ENCODE results near the gene AGA. TPM values are rescaled to one million over a fixed set of nuclear protein-coding genes. Genes with fewer than 3 reads are reported as not detected.

Gene AGA
- total RNA-seq, result 10 to 100 TPM; 14.8 to 15.1 TPM

DNA sequence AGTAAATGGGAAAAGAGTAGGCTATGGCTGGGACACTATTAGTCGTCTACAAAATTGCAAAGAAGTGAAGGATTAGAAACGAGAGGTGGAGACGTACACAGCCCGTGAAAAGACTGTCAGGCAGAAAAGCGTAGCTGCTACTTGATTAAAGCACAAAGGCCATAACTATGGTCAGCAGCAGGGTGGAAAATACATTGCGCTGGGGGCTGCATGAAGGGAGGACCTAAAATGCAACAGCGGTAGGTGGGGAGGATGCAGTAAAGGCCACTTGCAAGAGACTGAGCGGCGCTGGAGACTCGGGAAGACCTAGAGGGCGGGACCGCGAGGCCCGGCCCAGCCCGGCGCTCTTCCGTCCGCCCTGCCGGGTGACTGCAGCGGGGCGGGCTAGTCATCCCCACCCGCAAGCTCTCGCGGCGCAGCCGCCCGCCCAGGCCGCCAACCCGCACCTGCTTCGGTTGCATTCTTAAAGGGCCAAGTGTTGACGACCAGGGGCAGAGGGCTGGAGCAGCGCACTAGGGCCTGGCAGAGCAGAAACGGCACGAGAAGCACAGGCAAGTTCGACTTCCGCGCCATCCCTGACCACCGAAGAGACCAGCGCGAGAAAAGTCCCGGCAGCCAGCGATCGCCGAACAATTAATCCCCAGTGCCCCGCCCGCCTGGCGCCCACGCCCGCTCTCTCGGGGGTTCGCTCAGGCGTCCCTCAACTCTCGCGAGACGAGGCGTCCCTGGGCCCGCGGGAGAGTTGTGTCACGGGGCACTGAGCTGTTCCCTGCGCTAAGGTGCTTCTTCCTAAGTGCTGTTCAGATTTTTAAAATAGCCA lies at the start of gene AGA:
Gene AGA, minus strand, starts transcription at position 635 of the 820 bp plus-strand sequence. Its CDS starts 62 bp downstream, at position 573.
- Mint-ChIP-seq H3K36me3 (peaks cover 3% of the 10 kb centered on the region), H3K4me1 (ENCODE audit: low read depth in 2 of 2) (peaks cover 17 to 19% of the 10 kb centered on the region in 2 donors), H3K4me3 (peak within 1 kb of the TSS; percentile 89), H3K27me3 (no peaks in the 10 kb centered on the region), H3K9me3 (no peaks in the 10 kb centered on the region), H3K27ac (peak within 1 kb of the TSS; percentile 85 to 94)
- ATAC-seq (peak; percentile 97 to 98), DNase-seq (ENCODE audit: low spot score) (peak; percentile 98)

DNA sequence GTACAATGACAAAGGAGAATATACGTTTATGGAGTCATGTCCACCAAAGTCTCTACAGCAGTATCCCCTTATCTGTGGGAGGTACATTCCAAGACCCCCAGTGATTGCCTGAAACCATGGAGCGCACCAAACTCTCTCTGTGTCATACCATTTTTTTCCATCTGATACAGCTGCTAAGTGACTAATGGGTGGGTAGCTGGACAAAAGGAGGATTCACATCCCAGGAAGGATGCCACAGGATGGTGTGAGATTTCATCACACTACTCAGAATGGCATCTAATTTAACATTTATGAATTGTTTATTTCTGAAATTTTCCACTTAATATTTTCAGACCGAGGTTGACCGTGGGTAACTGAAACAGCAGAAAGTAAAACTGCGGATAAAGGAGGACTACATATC lies 49.8 kb upstream of the AGA start:
- ATAC-seq (no peak), DNase-seq (ENCODE audit: low spot score) (no peak)
- Mint-ChIP-seq H3K9me3 (no peaks in the 10 kb centered on the region), H3K4me3 (no peak overlapping the region), H3K27ac (no peak overlapping the region), H3K4me1 (ENCODE audit: low read depth in 2 of 2) (no peaks in the 10 kb centered on the region), H3K27me3 (no peaks in the 10 kb centered on the region), H3K36me3 (no peaks in the 10 kb centered on the region)

DNA sequence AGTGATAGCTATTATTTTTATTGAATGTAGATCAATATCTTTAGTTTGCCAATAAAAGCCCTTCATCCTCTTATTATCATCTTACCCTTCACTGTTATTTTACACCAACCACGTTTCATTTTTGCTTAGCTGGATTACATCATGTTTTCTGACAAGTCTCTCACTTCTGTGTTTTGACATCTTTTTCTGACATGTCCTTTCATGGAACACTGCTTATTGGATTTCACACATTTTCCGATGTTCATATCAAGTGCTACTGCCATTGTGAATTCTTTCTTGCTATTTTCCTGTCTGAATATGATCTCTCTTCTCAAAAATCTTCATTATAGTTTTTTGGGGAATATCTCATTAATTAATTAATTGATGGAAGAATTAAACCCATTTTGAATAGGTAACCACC lies 48.5 kb upstream of the AGA start:
- ATAC-seq, result no peak
- H3K27me3 Mint-ChIP-seq, result no peaks in the 10 kb centered on the region
- DNase-seq (ENCODE audit: low spot score), result no peak
- H3K4me3 Mint-ChIP-seq, result no peak overlapping the region
- no peaks in the 10 kb centered on the region for H3K4me1 Mint-ChIP-seq (ENCODE audit: low read depth in 2 of 2)
- no peak overlapping the region for H3K27ac Mint-ChIP-seq
- H3K36me3 Mint-ChIP-seq, result no peaks in the 10 kb centered on the region
- H3K9me3 Mint-ChIP-seq, result no peaks in the 10 kb centered on the region

DNA sequence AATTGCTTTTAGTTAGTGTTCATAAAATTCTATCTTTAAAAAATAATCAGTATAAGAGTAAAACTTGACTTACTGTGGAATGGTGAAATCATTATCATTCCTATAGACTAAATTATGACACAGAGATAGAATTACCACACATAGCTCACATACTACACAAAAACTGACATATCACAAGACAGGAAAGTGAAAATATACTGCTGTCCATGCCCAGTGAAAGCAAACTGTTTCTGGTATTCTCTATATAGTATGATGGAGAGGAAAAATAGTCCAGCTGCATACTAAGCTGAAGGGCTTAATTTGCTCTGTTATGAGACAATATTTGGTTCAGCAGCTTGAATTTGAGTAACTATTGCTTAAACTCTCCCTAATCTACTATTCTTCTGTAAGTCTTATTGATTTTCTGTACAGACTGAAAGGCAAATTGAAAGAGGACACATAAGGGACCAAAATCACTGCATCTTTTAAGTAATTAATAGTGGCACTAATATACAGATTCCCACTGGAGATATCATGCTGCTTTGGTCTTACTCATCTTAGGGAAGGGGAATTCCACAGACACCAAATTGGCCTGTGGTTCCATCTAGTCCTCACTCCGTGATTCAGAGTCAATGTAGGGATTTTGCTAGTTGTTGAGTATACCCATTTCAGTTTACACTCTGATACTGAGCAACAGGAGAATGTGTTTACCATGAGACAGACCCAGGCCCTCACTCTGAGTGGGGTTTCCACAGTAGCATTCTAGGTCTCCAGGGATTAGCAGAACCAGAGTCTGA lies 47.4 kb upstream of the AGA start:
- DNase-seq (ENCODE audit: low spot score) (no peak), ATAC-seq (no peak)
- Mint-ChIP-seq H3K27ac (no peak overlapping the region), H3K4me3 (no peak overlapping the region), H3K27me3 (no peaks in the 10 kb centered on the region), H3K4me1 (ENCODE audit: low read depth in 2 of 2) (no peaks in the 10 kb centered on the region), H3K36me3 (no peaks in the 10 kb centered on the region), H3K9me3 (no peaks in the 10 kb centered on the region)

DNA sequence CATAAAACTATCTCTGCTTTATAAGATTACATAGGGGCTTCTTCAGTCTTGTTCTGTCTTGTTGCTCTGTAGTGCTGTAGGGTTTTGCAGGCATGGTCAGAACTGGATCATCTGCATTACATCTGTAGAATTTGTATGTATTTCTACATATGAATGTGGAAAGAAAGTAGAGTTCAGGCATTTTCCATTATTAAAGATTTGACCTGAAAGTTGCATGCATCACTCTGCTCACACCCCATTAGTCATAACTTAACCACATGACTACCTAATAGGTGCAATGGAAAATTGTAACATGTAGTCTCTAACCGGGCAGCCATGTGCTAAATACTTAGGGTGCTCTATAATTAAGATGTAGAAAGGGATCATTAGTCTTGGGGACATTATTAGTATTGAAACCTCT lies 45.7 kb upstream of the AGA start:
- Mint-ChIP-seq H3K9me3 (no peaks in the 10 kb centered on the region), H3K36me3 (no peaks in the 10 kb centered on the region), H3K27me3 (no peaks in the 10 kb centered on the region), H3K27ac (no peak overlapping the region), H3K4me1 (ENCODE audit: low read depth in 2 of 2) (no peaks in the 10 kb centered on the region), H3K4me3 (no peak overlapping the region)
- ATAC-seq (no peak), DNase-seq (ENCODE audit: low spot score) (no peak)

DNA sequence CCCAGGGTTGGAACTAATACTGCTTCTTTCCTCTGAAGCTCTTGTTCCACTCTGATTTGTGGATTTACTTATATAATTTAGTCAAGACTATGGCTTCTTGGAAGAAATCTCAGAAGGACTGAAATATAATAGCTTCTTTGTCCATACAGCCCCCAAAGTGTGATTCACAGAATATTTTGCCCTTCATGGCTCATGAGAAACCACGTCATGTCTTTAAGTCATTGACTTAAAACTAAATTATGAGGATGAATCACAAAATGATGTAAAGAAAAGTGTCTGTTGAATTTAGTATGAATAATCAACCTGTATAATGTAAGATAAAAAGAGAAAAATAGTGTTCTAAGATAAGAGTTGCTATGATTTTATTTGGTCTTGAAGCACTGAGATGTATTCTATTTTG lies 43.3 kb upstream of the AGA start:
- Mint-ChIP-seq H3K27me3 (no peaks in the 10 kb centered on the region), H3K9me3 (no peaks in the 10 kb centered on the region), H3K27ac (no peak overlapping the region), H3K4me3 (no peak overlapping the region), H3K4me1 (ENCODE audit: low read depth in 2 of 2) (no peaks in the 10 kb centered on the region), H3K36me3 (no peaks in the 10 kb centered on the region)
- DNase-seq (ENCODE audit: low spot score) (no peak), ATAC-seq (no peak)

DNA sequence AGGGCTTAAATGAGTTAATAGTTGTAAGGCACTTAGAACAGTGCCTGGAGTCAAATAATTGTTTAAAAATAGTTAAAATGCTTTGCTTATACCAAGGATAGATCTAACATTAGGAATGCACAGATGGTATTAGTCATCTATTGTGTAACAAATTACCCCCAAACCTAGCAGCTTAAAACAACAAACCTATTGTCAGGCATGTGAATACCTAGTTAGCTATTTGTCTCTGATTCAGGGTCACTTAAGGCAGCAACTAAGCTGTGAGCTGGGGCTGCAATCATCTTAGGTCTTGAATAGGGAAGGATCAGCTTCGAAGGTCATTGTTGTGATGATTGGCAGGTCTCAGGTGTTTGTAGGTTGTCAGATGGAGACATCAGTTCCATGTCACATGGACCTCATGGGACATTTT lies 42.4 kb upstream of the AGA start:
- no peak for ATAC-seq
- Mint-ChIP-seq H3K4me1 (ENCODE audit: low read depth in 2 of 2) (no peaks in the 10 kb centered on the region), H3K9me3 (no peaks in the 10 kb centered on the region), H3K27me3 (no peaks in the 10 kb centered on the region), H3K36me3 (no peaks in the 10 kb centered on the region), H3K4me3 (no peak overlapping the region), H3K27ac (no peak overlapping the region)
- DNase-seq (ENCODE audit: low spot score), result no peak

DNA sequence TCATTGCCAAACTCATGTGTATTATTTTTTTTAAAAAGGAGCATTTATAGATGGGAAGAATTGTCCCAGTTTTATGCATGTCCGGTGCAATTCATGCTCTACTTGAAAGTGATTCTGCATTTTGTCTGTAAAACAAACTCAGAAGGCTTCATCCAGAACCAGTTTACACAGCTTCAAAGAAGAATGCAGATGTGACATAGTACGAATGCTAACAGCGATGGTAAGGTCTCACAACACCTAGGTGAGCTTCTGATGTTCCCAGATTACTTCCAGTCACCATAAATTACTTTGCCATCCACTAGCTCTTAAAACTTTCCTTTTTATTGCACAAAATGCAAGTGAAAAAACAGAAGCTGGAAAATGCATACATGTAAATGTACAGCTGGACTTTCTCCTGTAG lies 41.5 kb upstream of the AGA start:
- H3K9me3 Mint-ChIP-seq, result no peaks in the 10 kb centered on the region

DNA sequence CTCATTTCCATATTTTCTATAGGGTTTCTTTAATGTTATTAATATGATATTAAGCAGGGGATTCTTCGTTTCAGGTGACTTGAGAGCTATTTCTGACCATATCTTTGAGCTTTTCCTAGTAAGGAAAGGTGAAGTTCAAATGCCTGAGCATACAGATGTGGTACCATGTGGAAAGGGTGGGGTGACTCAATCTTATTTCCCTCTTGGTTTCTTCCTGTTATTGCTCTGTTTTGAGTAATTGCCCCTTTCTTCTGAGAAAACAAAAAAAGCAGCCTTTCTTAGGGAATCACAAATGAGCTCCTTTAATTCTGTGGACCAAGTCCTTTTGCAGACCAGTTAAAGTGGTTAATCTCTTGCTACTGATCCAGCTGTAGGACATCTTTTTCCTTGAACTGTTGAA lies 41.0 kb upstream of the AGA start:
- Mint-ChIP-seq H3K9me3 (no peaks in the 10 kb centered on the region), H3K4me1 (ENCODE audit: low read depth in 2 of 2) (no peaks in the 10 kb centered on the region), H3K4me3 (no peak overlapping the region), H3K27me3 (no peaks in the 10 kb centered on the region), H3K27ac (no peak overlapping the region), H3K36me3 (no peaks in the 10 kb centered on the region)
- ATAC-seq (no peak), DNase-seq (ENCODE audit: low spot score) (no peak)

More for the DNA sequence above, 41.5 kb upstream of the AGA start:
- no peak for ATAC-seq
- H3K27ac Mint-ChIP-seq, result no peak overlapping the region
- H3K4me3 Mint-ChIP-seq, result no peak overlapping the region
- H3K36me3 Mint-ChIP-seq, result no peaks in the 10 kb centered on the region
- H3K4me1 Mint-ChIP-seq (ENCODE audit: low read depth in 2 of 2), result no peaks in the 10 kb centered on the region
- no peak for DNase-seq (ENCODE audit: low spot score)
- no peaks in the 10 kb centered on the region for H3K27me3 Mint-ChIP-seq

DNA sequence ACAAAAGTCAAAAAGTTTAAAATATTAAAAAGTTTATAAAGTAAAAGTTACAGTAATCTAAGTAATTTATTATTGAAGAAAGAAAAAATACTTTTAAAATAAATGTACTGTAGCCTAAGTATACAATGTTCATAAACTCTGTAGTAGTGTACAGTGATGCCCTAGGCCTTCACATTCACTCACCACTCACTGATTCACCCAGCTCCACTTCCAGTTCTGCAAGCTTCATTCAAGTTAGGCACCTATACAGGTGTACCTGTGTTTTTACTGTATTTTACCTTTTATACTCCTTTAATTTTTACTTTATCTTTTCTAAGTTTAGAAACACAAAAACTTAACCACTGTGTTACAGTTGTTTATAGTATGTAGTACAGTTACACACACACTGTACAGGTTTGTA lies 40.1 kb upstream of the AGA start:
- ATAC-seq, result no peak
- Mint-ChIP-seq H3K27ac (no peak overlapping the region), H3K9me3 (no peaks in the 10 kb centered on the region), H3K4me1 (ENCODE audit: low read depth in 2 of 2) (no peaks in the 10 kb centered on the region), H3K36me3 (no peaks in the 10 kb centered on the region), H3K4me3 (no peak overlapping the region), H3K27me3 (no peaks in the 10 kb centered on the region)
- DNase-seq (ENCODE audit: low spot score), result no peak

DNA sequence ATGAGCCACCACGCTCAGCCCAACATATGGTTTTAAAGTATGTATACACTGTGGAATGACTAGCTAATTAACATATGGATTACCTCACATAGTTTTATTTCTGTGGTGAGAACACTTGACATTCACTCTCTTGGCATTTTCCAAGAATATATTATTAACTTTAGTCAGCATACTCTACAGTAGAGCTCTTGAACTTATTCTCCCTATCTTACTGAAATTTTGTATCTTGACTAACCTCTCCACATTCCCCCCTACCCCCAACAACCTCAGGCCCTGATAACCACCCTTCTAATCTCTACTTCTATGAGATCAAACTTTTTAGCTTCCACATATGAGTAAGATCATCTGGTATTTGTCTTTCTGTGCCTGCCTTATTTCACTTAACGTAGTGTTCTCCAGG lies 38.6 kb upstream of the AGA start:
- no peaks in the 10 kb centered on the region for H3K36me3 Mint-ChIP-seq
- no peaks in the 10 kb centered on the region for H3K9me3 Mint-ChIP-seq
- no peaks in the 10 kb centered on the region for H3K4me1 Mint-ChIP-seq (ENCODE audit: low read depth in 2 of 2)
- H3K27me3 Mint-ChIP-seq, result no peaks in the 10 kb centered on the region
- ATAC-seq, result no peak
- no peak overlapping the region for H3K4me3 Mint-ChIP-seq
- H3K27ac Mint-ChIP-seq, result no peak overlapping the region
- no peak for DNase-seq (ENCODE audit: low spot score)

DNA sequence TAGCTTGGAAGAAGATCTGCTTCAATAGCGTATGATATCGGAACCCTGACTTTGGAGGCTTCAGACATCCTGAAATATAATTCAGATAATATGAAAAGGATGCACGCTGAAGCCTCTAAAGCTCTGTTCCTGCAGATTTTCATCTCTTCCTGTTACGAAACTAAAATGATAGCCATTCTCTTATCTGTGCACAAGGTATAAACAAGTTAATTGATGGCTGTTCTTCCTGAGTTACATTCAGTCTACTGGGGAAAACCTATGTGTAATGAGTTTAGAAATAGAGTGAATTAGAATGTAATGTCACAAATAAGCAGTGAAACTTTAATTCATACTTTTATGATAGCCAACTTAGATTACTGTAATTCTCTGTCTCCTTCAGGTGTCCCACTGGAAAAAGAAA lies 36.8 kb upstream of the AGA start:
- H3K9me3 Mint-ChIP-seq, result no peaks in the 10 kb centered on the region
- ATAC-seq (no peak), DNase-seq (ENCODE audit: low spot score) (no peak)
- H3K36me3 Mint-ChIP-seq, result no peaks in the 10 kb centered on the region
- no peaks in the 10 kb centered on the region for H3K4me1 Mint-ChIP-seq (ENCODE audit: low read depth in 2 of 2)
- no peaks in the 10 kb centered on the region for H3K27me3 Mint-ChIP-seq
- no peak overlapping the region for H3K4me3 Mint-ChIP-seq
- H3K27ac Mint-ChIP-seq, result no peak overlapping the region

DNA sequence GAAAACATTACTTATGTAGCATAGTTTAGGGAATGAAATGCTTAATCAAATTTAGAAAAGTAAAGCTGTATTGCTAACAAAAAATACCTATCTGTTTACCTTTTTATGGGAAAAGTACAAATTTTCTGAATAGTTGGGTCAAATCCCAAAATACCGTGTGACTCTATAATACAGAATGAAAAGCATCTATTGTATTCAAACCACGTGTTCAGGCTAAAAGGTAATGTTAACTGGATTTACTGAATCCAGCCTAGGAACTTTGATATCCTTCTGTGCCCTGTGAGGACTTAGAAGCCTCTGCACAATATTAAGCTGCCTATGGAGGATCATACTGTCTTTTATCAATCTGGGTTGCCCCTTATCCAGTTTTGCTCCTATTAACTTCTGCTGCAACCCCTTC lies 36.3 kb upstream of the AGA start:
- DNase-seq (ENCODE audit: low spot score) (no peak), ATAC-seq (no peak)
- Mint-ChIP-seq H3K27ac (no peak overlapping the region), H3K4me3 (no peak overlapping the region), H3K9me3 (no peaks in the 10 kb centered on the region), H3K36me3 (no peaks in the 10 kb centered on the region), H3K4me1 (ENCODE audit: low read depth in 2 of 2) (no peaks in the 10 kb centered on the region), H3K27me3 (no peaks in the 10 kb centered on the region)

DNA sequence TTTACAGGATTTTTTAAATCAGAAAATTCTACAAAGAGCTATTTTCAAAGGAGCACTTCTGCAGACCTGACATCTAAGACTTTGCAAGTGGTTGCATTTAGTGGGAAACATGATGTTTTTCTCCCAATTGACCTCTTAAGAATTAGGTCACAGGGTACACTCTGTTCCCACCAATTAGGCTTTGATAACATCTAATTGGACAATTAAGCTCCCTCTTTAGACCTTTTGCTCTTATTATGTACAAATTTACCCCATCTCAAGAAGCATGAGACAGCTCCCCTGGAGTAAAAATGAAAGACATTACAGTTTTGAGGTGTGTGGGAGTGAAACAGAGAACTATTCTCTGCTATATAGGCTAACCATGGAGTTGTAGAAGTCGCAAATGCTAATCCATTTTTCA lies 31.8 kb upstream of the AGA start:
- H3K27me3 Mint-ChIP-seq, result no peaks in the 10 kb centered on the region
- H3K27ac Mint-ChIP-seq, result no peak overlapping the region
- H3K4me1 Mint-ChIP-seq (ENCODE audit: low read depth in 2 of 2), result no peaks in the 10 kb centered on the region
- ATAC-seq, result no peak
- H3K36me3 Mint-ChIP-seq, result no peaks in the 10 kb centered on the region
- no peak for DNase-seq (ENCODE audit: low spot score)
- H3K4me3 Mint-ChIP-seq, result no peak overlapping the region
- H3K9me3 Mint-ChIP-seq, result no peaks in the 10 kb centered on the region

All from natural killer cell treated with Interleukin-12 subunit alpha and Interleukin-12 subunit beta and Interleukin-15 and Interleukin-18, amount 100 ng/mL, for 72 hours (primary cell).